SJSA1 (cell line): ENCODE measurements around the gene TAS2R46. TPM values are rescaled to one million over a fixed set of nuclear protein-coding genes. Genes with fewer than 3 reads are reported as not detected.
"Not testable (repeated sequence)": the region's sequence is repeated elsewhere in the genome, so short reads cannot be mapped to it uniquely, and the experiment has no call there.

Source experiments
- DNase-seq, 2 experiments: peaks; one replicate each; pipeline ENCODE4 v3.0.0-alpha.2; 2015 to 2020; ENCODE audit warnings: low spot score in 2 of 2, low read depth in 1 of 2
- H3K27ac ChIP-seq: fragments of 250-450 bp; sonication (Bioruptor Pico); 2 replicates; pipeline ENCODE4 v1.5.1; 2020; ENCODE audit warnings: mild to moderate bottlenecking, moderate library complexity
- H3K27me3 ChIP-seq: fragments of 250-450 bp; sonication (Bioruptor Pico); replicated peaks from 2 replicates; pipeline ENCODE4 v1.5.1; 2020; ENCODE audit warnings: mild to moderate bottlenecking, moderate library complexity
- H3K36me3 ChIP-seq: fragments of 250-450 bp; sonication (Bioruptor Pico); 2 replicates; pipeline ENCODE4 v1.5.1; 2020; ENCODE audit warnings: mild to moderate bottlenecking
- H3K4me1 ChIP-seq: fragments of 250-450 bp; sonication (Bioruptor Pico); replicated peaks from 2 replicates; pipeline ENCODE4 v1.6.1; 2021; ENCODE audit warnings: mild to moderate bottlenecking
- H3K4me3 ChIP-seq: fragments of 250-450 bp; sonication (Bioruptor Pico); 2 replicates; pipeline ENCODE4 v1.5.1; 2020; ENCODE audit warnings: mild to moderate bottlenecking
- H3K9me3 ChIP-seq: fragments of 250-450 bp; sonication (Bioruptor Pico); replicated peaks from 2 replicates; pipeline ENCODE4 v1.5.1; 2020; ENCODE audit warnings: mild to moderate bottlenecking
- total RNA-seq: library from RNA; depleted of rRNA; stranded (reverse); fragments of >200 nt; shearing (Covaris generic); gene quantifications from 2 replicates; pipeline ENCODE4 v1.2.3, GENCODE V29; 2014

TAS2R46 gene
- total RNA-seq, 1 experiment from 2014 or later, result 0.89 TPM

- Histone ChIP-seq H3K27ac (no peak overlapping the region), H3K27me3 (no peaks in the 10 kb centered on the region), H3K4me1 (no peaks in the 10 kb centered on the region), H3K4me3 (no peak overlapping the region), H3K36me3 (no peaks in the 10 kb centered on the region), H3K9me3 (no peaks in the 10 kb centered on the region)
- no peak for DNase-seq
Measured at GRCh38 chr12:11069854-11070365, 7.8 kb upstream of the TAS2R46 start.

- no peaks in the 10 kb centered on the region for H3K27me3 ChIP-seq
- H3K36me3 ChIP-seq, result no peaks in the 10 kb centered on the region
- H3K9me3 ChIP-seq, result no peaks in the 10 kb centered on the region
- no peak for DNase-seq
- no peaks in the 10 kb centered on the region for H3K4me1 ChIP-seq
- H3K4me3 ChIP-seq, result no peak overlapping the region
- no peak overlapping the region for H3K27ac ChIP-seq
Measured at GRCh38 chr12:11067514-11067913, 5.4 kb upstream of the TAS2R46 start.

DNA sequence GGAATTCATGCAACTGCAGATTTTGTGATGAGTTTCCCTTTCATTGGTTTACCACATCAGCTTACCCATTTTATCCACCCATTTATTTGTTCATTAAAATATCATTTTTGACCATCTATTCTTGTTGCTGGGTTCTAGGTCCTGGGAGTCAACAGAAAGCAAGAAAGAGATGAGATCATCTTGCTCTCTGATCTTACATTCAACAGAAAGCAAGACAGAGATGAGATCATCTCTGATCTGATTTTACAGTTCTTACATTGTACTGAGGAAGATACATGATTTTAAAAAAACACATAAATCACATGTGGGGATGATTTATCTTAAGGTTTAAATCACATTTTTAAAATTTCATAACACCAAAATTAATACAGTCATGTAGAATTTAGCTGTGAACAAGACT, 2.3 kb downstream of the TAS2R46 start:
- Histone ChIP-seq H3K4me1 (no peaks in the 10 kb centered on the region), H3K27ac (no peak overlapping the region), H3K27me3 (no peaks in the 10 kb centered on the region), H3K36me3 (no peaks in the 10 kb centered on the region), H3K9me3 (no peaks in the 10 kb centered on the region), H3K4me3 (no peak overlapping the region)
- DNase-seq, result no peak

DNA sequence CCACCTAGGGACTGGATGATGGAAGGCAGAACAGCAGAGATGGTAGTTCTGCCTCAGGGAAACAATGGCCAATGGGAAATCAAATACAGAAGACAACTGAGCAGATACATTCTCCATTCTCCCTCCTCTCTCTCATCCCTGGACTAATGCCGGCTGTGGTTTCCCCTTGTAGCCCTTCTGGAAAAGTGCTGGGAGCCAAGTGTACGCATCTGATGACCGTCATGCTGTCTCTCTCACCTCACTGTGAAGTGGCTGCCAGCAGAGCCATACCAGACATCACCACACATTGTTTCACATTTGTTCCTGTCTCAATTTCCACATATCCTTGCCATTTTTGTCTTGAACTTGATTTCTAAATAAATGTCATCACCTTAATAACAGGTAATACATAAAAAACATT, 3.1 kb downstream of the TAS2R46 start:
- no peak overlapping the region for H3K4me3 ChIP-seq
- no peak overlapping the region for H3K27ac ChIP-seq
- H3K36me3 ChIP-seq, result no peaks in the 10 kb centered on the region
- no peaks in the 10 kb centered on the region for H3K4me1 ChIP-seq
- no peak for DNase-seq
- no peaks in the 10 kb centered on the region for H3K9me3 ChIP-seq
- no peaks in the 10 kb centered on the region for H3K27me3 ChIP-seq

- Histone ChIP-seq H3K27ac (no peak overlapping the region), H3K36me3 (peaks cover 5% of the 10 kb centered on the region; the same call in 1 of the 2 replicates), H3K9me3 (no peaks in the 10 kb centered on the region), H3K4me3 (no peak overlapping the region), H3K4me1 (no peaks in the 10 kb centered on the region), H3K27me3 (no peaks in the 10 kb centered on the region)
- DNase-seq, result no peak
Measured at GRCh38 chr12:11055306-11055705, 6.8 kb downstream of the TAS2R46 start.

DNA sequence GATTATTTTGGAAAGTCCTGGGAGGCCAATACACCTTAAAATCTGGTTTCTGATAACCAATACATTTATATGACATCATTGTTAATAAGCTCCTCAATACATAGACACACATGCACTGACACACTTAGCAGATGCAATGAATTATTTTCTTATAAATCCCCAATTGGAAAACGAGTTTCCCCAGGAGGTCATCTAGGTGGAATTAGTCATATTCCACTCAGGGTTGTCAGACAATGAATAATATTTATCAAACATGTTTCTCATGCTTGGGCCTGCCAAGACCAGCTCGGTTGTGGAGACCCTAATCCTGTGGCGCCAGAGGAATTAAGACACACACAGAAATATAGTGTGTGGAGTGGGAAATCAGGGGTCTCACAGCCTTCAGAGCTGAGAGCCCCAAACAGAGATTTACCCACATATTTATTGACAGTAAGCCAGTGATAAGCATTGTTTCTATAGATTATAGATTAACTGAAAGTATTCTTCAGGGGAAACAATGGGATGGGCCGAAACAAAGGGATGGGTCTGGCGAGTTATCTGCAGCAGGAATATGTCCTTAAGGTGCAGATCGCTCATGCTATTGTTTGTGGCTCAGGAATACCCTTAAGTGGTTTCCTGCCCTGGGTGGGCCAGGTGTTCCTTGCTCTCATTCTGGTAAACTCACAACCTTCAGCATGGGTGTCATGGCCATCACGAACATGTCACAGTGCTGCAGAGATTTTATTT, 12.1 kb downstream of the TAS2R46 start:
- not testable (repeated sequence) for DNase-seq, H3K27ac ChIP-seq, H3K4me1 ChIP-seq, H3K27me3 ChIP-seq, H3K4me3 ChIP-seq, H3K9me3 ChIP-seq
- H3K36me3 ChIP-seq, result peaks cover 10% of the 10 kb centered on the region

GRCh38 chr12:11041366-11041765, 20.7 kb downstream of the TAS2R46 start:
- DNase-seq, H3K27ac ChIP-seq, H3K36me3 ChIP-seq, H3K27me3 ChIP-seq, H3K4me1 ChIP-seq, H3K4me3 ChIP-seq, H3K9me3 ChIP-seq: not testable (repeated sequence)

DNA sequence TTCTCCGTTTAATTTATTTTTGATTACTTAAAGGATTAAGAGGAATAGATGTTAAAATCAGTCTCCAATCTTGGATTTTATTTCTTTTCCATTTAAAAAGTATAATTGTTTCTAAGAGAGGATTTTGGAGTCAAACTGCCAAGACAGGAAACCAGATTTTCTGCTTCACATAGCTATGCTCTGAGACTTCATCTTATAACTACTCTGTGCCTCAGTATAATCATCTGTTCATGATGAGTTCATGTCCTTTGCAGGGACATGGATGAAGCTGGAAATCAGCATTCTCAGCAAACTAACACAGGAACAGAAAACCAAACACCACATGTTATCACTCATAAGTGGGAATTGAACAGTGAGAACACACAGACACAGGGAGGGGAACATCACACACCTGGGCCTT, 21.9 kb downstream of the TAS2R46 start:
- no peaks in the 10 kb centered on the region for H3K9me3 ChIP-seq
- H3K4me1 ChIP-seq, result no peaks in the 10 kb centered on the region
- DNase-seq, result no peak
- peaks cover 8% of the 10 kb centered on the region for H3K36me3 ChIP-seq
- H3K4me3 ChIP-seq, result no peak overlapping the region
- no peaks in the 10 kb centered on the region for H3K27me3 ChIP-seq
- no peak overlapping the region for H3K27ac ChIP-seq

DNA sequence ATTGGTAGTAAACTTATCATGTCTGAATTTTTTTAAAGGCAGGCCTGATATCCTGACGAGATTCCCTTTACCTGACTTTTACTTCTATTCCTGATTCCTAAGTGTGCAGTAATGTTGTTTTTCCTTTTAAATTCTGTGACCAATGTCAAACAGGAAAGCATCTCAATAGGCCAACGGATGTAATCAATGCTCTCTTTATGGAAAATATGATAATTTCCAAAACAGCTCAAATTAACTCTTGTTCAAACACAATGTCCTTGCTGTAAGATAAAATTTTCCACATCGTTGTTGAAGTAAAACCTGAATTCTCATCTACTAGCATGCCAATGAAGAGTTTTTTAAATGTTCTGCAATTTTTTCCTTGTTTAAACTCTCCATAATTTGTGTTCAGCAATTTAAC, 22.9 kb downstream of the TAS2R46 start:
- H3K9me3 ChIP-seq, result no peaks in the 10 kb centered on the region
- no peaks in the 10 kb centered on the region for H3K4me1 ChIP-seq
- H3K4me3 ChIP-seq, result no peak overlapping the region
- no peak overlapping the region for H3K27ac ChIP-seq
- peaks cover 3% of the 10 kb centered on the region; the same call in 1 of the 2 replicates for H3K36me3 ChIP-seq
- H3K27me3 ChIP-seq, result no peaks in the 10 kb centered on the region
- no peak for DNase-seq

DNA sequence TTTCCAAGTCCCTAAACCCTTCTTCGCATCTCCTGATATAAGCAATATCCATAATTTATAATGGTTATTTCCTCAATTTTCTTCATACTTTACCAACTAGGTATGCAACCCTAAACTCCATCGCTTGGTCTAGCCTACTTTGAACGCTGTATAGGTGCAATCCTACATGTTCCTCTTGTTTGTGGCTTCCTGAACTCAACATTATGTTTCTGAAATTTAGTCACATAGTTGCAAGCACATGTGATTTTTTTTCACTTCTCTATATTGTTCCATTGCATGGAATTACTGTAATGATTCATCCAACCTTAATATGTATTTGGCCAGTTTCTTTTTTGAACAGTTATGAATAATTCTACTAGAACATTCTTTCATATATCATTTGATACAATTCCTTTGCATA, 28.1 kb downstream of the TAS2R46 start:
- not testable (repeated sequence) for DNase-seq, H3K9me3 ChIP-seq, H3K36me3 ChIP-seq, H3K4me3 ChIP-seq, H3K4me1 ChIP-seq, H3K27ac ChIP-seq, H3K27me3 ChIP-seq

DNA sequence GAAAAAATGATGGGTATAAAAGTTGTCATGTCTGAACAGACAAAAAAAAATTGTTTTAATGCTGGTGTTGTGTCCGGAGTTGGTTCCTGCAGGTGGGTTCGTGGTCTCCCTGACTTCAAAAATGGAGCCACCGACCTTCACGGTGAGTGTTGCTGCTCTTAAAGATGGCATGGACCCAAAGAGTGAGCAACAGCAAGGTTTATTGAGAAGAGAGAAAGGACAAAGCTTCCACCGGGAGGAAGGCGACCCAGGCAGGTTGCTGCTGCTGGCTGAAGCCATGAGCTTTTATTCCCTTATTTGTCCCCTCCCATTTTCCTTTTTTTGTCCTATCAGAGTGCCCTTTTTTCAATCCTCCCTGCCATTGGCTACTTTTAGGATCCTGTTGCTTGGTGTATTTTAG, 30.8 kb downstream of the TAS2R46 start, which contains the start of gene TAS2R31:
TAS2R31 (minus strand) TSS at position 101 of the 400 bp plus-strand sequence; CDS start at position 29, 72 bp downstream.
- Histone ChIP-seq H3K27me3 (no peaks in the 10 kb centered on the region), H3K27ac (no peak within 1 kb of the TSS), H3K4me3 (no peak within 1 kb of the TSS), H3K9me3 (no peaks in the 10 kb centered on the region), H3K4me1 (no peaks in the 10 kb centered on the region), H3K36me3 (no peaks in the 10 kb centered on the region)
- DNase-seq, result no peak

- no peaks in the 10 kb centered on the region for H3K27me3 ChIP-seq
Measured at GRCh38 chr12:11026118-11026517, 36.0 kb downstream of the TAS2R46 start.

DNA sequence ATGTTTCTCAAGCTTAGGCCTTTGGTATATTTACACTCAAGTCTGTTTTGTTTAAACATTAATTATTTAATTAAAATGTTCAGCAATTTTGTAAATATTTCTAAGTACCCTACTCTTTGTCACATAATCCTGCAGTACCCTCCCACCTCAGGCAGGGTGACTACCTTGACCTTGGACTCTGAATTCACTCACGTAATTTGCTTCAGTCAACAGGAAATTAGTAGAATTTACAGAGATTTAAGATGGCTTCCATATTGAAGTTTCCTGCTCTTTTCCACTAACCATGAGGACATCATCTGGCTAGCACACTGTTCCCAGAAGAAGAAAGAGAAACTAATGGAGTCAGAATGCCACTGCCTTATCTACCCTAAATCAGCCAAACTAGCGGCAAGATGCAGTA, 38.7 kb downstream of the TAS2R46 start:
- no peak overlapping the region for H3K4me3 ChIP-seq
- no peak overlapping the region for H3K27ac ChIP-seq
- DNase-seq, result no peak
- H3K9me3 ChIP-seq, result no peaks in the 10 kb centered on the region
- no peaks in the 10 kb centered on the region for H3K27me3 ChIP-seq
- H3K4me1 ChIP-seq, result no peaks in the 10 kb centered on the region
- no peaks in the 10 kb centered on the region for H3K36me3 ChIP-seq

More at GRCh38 chr12:11026118-11026517, 36.0 kb downstream of the TAS2R46 start:
- no peaks in the 10 kb centered on the region for H3K36me3 ChIP-seq
- no peaks in the 10 kb centered on the region for H3K4me1 ChIP-seq
- H3K4me3 ChIP-seq, result no peak overlapping the region
- no peaks in the 10 kb centered on the region for H3K9me3 ChIP-seq
- H3K27ac ChIP-seq, result no peak overlapping the region
- no peak for DNase-seq

DNA sequence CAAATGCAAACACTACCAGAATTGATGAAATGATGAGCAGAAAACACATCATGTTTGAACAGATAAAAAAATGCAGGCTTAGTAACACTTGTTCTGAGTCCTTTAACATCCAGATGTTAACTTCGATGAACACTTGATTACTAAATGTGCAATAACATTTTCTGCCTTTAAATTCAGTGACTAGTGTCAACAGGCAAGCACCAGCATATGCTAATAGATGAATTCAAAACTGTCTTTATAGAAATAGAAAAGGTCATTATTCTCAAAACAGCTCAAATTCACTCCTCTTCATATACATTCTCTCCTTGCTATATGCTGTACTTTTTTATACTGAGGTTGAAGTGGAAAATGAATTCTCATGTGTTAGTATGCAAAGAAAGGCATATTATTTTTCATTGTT, 39.6 kb downstream of the TAS2R46 start, which contains the start of gene TAS2R19:
TAS2R19 (minus strand) TSS at position 101 of the 400 bp plus-strand sequence; CDS start at position 52, 49 bp downstream.
- Histone ChIP-seq H3K27me3 (no peaks in the 10 kb centered on the region), H3K4me3 (no peak within 1 kb of the TSS), H3K4me1 (no peaks in the 10 kb centered on the region), H3K9me3 (no peaks in the 10 kb centered on the region), H3K36me3 (no peaks in the 10 kb centered on the region), H3K27ac (no peak within 1 kb of the TSS)
- DNase-seq, result no peak
